Colonic mucosa (tissue), 4 donors: Measurements from ENCODE around the gene CABP1. TPM values are rescaled to one million over a fixed set of nuclear protein-coding genes. Genes with fewer than 3 reads are reported as not detected.

Experiments used
- DNase-seq: peaks from one replicate; pipeline ENCODE4 v3.0.0-alpha.2; 2020
- H3K27ac ChIP-seq: fragments of 200-600 bp; one replicate; pipeline ENCODE4 v1.8.0; 2021
- H3K27me3 ChIP-seq: fragments of 200-600 bp; one replicate; pipeline ENCODE4 v1.8.0; 2021
- H3K36me3 ChIP-seq: fragments of 200-600 bp; one replicate; pipeline ENCODE4 v1.8.0; 2021
- H3K4me1 ChIP-seq: fragments of 200-600 bp; one replicate; pipeline ENCODE4 v1.8.0; 2021; ENCODE audit warnings: mild to moderate bottlenecking
- H3K4me3 ChIP-seq: fragments of 200-600 bp; one replicate; pipeline ENCODE4 v1.8.0; 2021
- H3K9ac ChIP-seq, 2 donors: one replicate each; pipeline ENCODE4 v1.7.0; 2013; ENCODE audit warnings: control low read depth in 2 of 2, low read depth in 2 of 2, low read length in 2 of 2
- H3K9me3 ChIP-seq: fragments of 200-600 bp; one replicate; pipeline ENCODE4 v1.8.0; 2021
- CTCF ChIP-seq: fragments of 200-600 bp; IDR thresholded peaks from one replicate; pipeline ENCODE4 v1.8.0; 2022; ENCODE audit warnings: antibody characterized with exemption, mild to moderate bottlenecking
- intact Hi-C: fragments of 100-400 bp; cut with DNase I; formaldehyde crosslinking; loops from one replicate; pipeline ENCODE4 v1.14.1; 2022
- total RNA-seq, 2 donors: library from RNA; stranded (reverse); fragmentation: NEBNext Ultra II Directional in 1 of 2; extraction: Animal tissue kit (Norgen Biotek cat#: 25700) in 1 of 2; gene quantifications; one replicate each; pipeline ENCODE4 v1.2.1, GENCODE V29; 2021
- donor health status: healthy.
- donor health status: DM: no; HTN: no; CAD: no.
- donor health status: DM: no; HTN: no; CAD: no.

Gene CABP1
- total RNA-seq, 2 donors from 2014 or later: 0.77 to 0.79 TPM

GRCh38 chr12:120688527-120689071, 48.2 kb downstream of the CABP1 start:
- peaks cover 18% of the 10 kb centered on the region for H3K4me1 ChIP-seq
- H3K9me3 ChIP-seq: no peaks in the 10 kb centered on the region
- peak; percentile 70 for DNase-seq
- peak overlapping the region; percentile 94 for H3K4me3 ChIP-seq
- H3K27ac ChIP-seq: peak overlapping the region; percentile 89
- no peaks in the 10 kb centered on the region for H3K36me3 ChIP-seq
- intact Hi-C loops: no loop called here
- peak overlapping the region; percentile 80 to 87 for H3K9ac ChIP-seq
- no peak for TF ChIP-seq CTCF
- no peaks in the 10 kb centered on the region for H3K27me3 ChIP-seq

DNA sequence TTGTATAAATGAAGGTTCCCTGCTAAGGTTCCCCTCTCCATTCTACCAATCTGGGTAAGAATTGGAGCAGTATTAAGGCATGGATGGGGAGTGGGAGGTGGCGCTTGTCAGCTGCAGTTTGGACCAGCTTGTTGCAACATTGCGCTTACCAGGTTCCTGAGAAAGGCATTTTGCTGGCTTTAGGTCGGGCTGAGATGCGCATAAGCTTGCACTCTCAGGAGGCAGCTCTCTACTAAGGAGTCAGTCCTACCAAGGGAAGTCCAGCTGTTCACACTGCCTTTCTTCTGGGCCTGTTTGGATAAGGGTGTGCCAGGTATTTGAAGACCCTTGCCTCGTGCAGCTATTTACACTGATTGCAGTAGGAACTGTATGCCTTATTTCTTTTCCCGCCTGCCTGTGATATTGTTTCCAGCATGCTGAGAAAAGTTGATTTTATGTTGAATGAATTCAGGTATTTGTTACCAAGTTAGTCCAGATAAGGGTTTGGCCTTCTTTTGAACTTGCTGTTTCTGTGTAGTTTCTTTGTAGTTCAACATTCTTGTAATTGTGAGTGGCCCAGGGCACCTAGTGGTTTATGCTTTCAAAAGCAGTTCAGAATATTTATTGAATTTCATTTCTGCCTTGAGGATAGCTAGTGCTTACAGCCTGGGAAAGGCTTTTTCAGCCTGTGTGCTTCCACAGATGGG, 49.1 kb downstream of the CABP1 start:
- H3K9ac ChIP-seq: peak overlapping the region in 1 of 2 donors; percentile 80
- peak overlapping the region; percentile 89 for H3K27ac ChIP-seq

DNA sequence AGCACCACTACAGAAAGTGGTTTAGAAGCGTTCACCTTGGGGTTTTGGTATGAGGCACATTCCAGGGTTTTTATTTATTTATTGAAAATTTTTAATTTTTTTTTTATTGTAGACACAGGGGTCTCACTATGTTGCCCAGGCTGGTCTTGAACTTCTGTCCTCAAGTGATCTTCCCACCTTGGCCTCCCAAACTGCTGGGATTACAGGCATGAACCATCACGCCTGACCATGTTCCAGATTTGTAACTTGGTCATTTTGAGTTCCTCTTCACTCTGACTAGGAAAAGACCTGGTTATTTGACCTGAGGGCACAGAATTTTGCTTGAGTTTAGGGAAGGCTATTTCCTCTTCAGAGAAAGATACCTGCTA, 49.6 kb downstream of the CABP1 start:
- no peak for DNase-seq
- peaks cover 18% of the 10 kb centered on the region for H3K4me1 ChIP-seq
- H3K27me3 ChIP-seq: no peaks in the 10 kb centered on the region
- no peak for TF ChIP-seq CTCF
- H3K27ac ChIP-seq: peak overlapping the region; percentile 89
- peak overlapping the region in 1 of 2 donors; percentile 80 for H3K9ac ChIP-seq
- H3K36me3 ChIP-seq: peaks cover 10% of the 10 kb centered on the region
- intact Hi-C loops: no loop called here
- H3K9me3 ChIP-seq: no peaks in the 10 kb centered on the region
- no peak overlapping the region for H3K4me3 ChIP-seq

More for the DNA sequence above, 49.1 kb downstream of the CABP1 start:
- H3K4me3 ChIP-seq: peak overlapping the region; percentile 94
- peak; percentile 36 for DNase-seq
- peaks cover 6% of the 10 kb centered on the region for H3K36me3 ChIP-seq
- H3K4me1 ChIP-seq: peaks cover 18% of the 10 kb centered on the region
- H3K27me3 ChIP-seq: no peaks in the 10 kb centered on the region
- no peaks in the 10 kb centered on the region for H3K9me3 ChIP-seq
- intact Hi-C loops: no loop called here
- no peak for TF ChIP-seq CTCF

DNA sequence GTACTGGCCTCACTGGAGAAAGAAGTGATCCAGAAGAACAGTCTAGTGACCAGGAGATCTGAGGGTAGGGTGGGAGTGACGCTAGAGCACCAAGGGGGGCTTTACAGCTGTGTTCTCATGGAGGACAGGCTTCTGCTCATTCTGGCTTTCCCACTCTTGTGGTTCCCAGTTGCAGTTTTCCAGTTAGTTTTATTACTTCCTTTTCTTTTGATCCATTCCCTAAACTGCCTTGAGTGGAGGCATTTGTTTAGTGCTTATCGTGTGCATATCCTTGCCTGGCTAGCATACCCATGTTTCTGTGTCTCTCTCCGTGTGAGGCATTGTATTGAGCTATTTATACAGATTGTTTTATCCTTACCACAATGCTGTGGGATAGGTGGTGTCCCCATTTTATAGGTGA, 50.6 kb downstream of the CABP1 start:
- H3K4me3 ChIP-seq: no peak overlapping the region
- intact Hi-C loops: no loop called here
- no peak for TF ChIP-seq CTCF
- no peaks in the 10 kb centered on the region for H3K9me3 ChIP-seq
- H3K4me1 ChIP-seq: peaks cover 18% of the 10 kb centered on the region
- H3K36me3 ChIP-seq: peaks cover 11% of the 10 kb centered on the region
- H3K9ac ChIP-seq: peak overlapping the region in 1 of 2 donors; percentile 65
- DNase-seq: no peak
- H3K27me3 ChIP-seq: no peaks in the 10 kb centered on the region
- peak overlapping the region; percentile 89 for H3K27ac ChIP-seq

- H3K4me3 ChIP-seq: no peak overlapping the region
- H3K9me3 ChIP-seq: no peaks in the 10 kb centered on the region
- intact Hi-C loops: loop anchor here (2.0 kb wide), 1 partner anchor 18 kb away; the partner anchor contains the start of gene UNC119B
- H3K4me1 ChIP-seq: peaks cover 18% of the 10 kb centered on the region
- peak overlapping the region; percentile 89 for H3K27ac ChIP-seq
- H3K36me3 ChIP-seq: peaks cover 14% of the 10 kb centered on the region
- H3K27me3 ChIP-seq: no peaks in the 10 kb centered on the region
- peak overlapping the region in 1 of 2 donors; percentile 13 for H3K9ac ChIP-seq
- DNase-seq: no peak
- TF ChIP-seq CTCF: no peak
These were observed 52.2 kb downstream of the CABP1 start for GRCh38 chr12:120692524-120693033.
